Fibroblast of skin of abdomen (primary cell): ENCODE results near the gene SLC66A2.
"Not testable (repeated sequence)": the region's sequence is repeated elsewhere in the genome, so short reads cannot be mapped to it uniquely, and the experiment has no call there.

Source experiments
- DNase-seq: peaks from one replicate; pipeline ENCODE4 v3.0.0-alpha.2; 2013

SLC66A2 gene

DNA sequence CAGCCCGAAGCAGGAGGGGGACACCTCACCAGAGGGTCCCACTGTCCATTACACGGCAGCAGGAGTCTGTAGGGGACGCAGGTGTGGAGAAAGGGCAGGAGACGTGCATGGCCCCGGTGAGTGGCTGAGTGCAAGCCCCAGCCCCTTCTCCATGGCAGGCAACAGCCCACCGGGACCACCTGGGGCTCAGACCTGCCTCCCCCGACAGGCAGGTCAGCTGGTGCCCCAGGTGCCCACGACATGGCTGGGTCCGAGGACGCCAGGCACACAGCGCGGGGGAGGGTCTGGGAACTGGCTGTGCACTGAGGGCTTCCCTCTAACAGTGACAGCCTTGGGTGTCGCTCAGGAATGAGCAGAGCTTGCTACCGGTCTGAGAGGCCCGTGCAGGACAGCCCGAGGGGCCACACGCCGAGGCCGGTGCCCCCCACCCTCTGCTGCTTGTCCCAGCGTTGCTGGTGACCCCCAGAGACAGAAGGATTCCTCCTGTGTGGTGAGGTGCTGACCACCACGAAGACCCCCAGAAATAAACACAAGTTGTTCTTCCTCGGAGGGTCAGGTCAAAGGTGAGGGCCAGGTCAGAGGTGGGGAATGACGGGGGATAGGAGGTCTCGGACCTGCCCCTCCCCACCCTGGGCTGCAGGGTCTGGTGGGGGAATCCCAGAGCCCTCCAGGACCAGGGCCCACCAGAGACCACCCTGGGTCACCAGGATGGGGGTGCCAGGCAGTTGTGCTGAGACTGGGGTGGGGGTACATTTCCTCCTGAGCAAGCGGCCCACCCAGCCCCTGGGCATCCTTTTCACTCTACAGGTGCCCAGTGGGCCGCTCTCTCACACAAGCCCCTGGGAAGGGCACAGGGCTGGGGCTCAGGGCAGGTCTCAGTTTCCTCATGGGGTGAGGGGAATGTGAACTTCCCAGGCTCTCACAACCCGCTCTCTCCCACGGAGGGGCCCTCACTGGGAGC lies 50.6 kb downstream of the SLC66A2 start:
- DNase-seq = no peak

DNA sequence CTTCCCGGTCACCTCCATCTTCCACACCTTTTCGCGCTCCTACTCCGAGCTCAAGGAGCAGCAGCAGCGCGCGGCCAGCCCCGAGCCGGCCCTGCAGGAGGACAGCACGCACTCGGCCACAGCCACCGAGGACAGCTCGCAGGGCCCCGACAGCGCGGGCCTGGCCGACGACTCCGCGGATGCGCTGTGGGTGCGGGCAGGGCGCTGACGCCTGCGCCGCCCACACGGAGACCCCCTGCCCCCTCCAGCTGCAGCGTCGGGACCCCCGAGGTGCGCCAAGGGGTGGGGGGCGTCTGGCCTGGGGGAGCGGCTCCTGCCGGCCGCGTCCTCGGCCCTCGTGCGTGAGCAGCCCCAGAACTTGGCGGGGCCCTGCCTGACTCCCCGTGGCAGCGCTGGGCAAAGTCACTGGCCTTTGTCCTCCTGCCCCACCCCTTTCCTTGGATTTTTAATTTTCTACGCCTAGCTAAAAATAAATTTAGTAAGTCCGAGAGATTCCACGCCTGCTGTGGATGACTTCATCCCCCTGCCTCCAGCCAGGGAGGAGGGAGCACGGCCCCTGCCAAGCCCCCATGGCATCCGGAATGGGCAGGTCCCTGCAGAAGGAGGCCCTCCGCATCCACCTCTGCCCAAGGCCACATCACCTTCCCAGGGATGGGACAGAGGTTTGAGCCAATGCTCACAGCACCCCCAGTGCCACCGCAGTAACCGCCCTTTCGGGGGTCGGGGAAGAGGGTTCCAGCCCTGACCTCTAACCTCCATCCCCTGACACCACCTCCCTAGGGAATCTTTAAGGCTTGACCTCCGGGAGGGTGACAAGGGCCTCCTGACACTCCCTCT lies 51.6 kb downstream of the SLC66A2 start:
- DNase-seq = no peak

- no peak for DNase-seq
Measured at GRCh38 chr18:79898952-79899608, 52.4 kb downstream of the SLC66A2 start.

DNA sequence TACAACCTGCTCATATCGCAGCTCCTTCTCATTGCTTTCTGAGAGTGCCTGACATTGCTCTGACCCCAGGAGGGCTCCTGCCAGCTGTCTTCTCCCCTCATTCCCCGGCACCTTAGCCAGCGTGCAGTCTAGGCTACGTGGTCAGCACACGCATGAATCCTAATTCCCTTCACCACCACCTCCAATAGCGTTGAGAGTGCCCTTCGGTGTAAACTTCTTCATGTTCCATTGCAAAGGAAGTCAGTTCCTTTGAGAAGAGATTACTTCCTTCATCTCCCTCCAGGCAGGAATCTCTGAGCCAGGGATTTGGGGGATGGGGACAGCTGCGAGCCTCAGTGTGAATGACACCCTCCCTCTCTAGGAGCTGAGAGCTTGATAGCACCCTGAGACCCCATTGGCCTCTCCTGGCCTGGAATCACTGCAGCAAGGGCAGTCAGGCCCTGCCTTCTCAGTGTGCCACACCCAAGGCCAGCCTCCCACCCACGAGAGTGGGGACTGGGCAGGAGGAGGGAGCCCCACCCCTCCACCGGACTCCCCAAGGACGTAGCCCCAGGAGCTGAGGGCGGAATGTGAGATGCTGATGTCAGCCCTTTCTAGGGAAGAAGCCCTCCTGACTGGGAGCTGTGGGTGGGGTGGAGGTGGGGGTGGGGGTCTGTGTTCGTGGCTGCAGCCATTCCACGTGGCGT lies 53.4 kb downstream of the SLC66A2 start:
- no peak for DNase-seq

GRCh38 chr18:79896738-79897137 lies 54.7 kb downstream of the SLC66A2 start:
- no peak for DNase-seq

DNA sequence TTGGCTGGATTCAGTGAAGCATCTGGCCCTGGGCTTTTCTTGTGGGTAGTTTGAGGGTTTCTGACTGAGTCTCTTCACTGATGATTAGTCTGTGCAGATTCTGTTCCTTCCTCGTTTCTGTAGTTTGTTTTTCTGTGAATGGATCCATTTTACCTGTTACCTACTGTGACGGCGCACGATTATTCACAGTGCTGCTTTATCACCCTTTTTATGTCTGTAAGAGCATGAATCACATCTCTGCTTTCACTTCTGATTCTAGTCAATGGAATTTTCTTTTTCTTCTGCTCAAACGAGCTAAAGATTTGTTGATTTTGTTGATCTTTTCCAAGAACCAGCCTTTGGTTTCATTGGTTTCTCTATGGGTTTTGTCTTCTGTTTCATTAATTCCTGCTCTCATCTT lies 60.8 kb downstream of the SLC66A2 start:
- no peak for DNase-seq

DNA sequence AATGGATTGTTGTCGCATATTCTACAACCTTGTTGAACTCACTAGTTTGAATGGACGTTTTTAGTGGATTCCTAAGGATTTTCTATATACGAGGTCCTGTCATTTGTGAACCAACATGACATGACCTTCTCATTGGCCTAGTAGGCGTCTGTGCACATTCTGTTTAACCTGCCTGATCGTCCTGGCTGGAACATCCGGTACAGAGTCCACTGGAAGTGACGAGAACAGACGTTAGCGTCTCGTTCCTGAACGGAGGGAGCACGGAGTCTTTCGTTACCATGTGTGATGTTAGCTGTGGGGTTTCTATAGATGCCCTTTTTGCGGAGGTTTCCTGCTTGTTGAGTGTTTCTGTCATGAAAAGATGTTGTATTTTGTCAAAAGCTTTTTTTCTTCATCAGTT lies 61.9 kb downstream of the SLC66A2 start:
- DNase-seq = no peak

GRCh38 chr18:79888016-79888415 lies 63.4 kb downstream of the SLC66A2 start:
- no peak for DNase-seq

GRCh38 chr18:79887181-79888000 lies 64.1 kb downstream of the SLC66A2 start:
- DNase-seq = no peak

DNA sequence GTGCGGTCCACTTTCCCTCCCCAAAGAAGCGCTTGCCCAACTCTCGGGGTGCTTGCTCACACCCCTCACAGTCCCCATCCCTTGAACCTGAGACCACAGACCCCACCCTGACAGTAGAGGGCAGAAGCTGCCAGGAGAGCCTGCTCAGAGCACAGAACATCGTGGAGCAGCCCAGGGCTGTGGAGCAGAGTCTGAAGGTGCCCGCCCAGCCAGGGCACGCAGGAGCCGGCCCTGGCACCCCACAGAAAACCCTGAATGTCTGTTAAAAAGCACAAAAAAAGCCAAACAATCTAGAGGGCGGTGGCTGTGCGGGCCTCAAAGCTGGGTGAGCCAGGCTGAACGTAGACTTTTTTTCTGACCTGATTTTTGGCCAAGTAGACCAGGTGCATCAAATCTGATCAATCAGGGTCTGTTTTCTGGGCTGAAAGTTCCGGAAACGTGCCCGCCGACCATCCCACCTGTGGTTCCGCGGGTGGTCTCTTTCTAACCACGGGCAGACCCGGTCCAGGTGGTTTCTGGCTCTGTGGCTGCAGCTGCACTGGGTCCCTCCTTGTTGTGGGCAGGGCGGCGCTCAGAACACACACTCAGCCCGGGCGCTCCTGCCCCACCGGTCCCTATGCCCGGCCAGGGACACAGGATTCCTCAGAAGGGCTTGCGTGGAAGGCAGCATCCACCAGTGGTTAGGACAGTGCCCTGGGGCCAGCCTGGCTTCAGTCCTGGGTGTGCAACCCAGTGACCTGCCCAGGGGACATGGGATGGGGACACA lies 66.3 kb downstream of the SLC66A2 start:
- DNase-seq = no peak

GRCh38 chr18:79884294-79884962 lies 67.0 kb downstream of the SLC66A2 start:
- no peak for DNase-seq

DNA sequence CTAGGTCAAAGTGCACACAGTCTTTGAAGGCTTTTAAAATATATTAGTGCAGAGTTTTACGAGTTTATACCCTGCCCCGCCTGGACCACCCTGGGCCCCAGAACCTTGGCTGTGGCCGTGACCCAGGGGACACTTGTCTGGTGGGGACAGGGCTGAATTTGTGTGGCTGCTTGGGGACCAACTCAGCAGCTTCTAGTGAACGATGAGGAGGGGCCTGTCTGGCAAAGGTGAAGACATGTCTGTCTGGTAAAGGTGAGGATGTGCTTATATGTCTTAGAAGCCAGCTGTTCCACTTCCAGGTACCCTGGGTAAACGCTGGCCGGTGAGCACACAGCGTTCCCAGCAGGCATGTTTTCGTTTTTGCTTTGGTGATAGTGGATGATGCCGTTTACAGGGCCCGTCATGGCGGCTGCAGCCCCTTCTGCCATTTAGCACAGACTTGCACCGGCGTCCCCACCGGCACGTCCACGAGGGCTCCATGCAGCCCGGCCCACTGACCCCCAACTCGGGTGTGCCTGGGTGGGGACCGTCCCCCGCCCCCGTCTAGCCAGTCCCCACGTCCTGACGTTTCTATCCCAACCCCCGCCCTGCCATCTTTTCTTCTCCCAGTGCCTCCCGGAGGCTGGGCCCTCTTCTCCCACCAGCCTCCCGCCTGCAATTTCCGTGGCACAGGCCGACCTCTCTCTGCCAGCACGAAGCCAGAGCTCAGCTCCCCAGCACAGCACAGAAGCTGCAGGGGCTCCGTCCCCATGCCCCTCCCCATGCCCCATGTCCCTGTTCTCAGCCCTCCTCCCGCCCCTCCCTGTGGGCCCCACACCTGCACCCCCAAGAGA lies 67.8 kb downstream of the SLC66A2 start:
- no peak for DNase-seq

- DNase-seq = no peak
Measured at GRCh38 chr18:79882522-79883241, 68.8 kb downstream of the SLC66A2 start.

GRCh38 chr18:79881695-79882094 lies 69.8 kb downstream of the SLC66A2 start:
- DNase-seq = no peak

- DNase-seq = no peak
Measured at GRCh38 chr18:79879566-79879965, 71.9 kb downstream of the SLC66A2 start.

DNA sequence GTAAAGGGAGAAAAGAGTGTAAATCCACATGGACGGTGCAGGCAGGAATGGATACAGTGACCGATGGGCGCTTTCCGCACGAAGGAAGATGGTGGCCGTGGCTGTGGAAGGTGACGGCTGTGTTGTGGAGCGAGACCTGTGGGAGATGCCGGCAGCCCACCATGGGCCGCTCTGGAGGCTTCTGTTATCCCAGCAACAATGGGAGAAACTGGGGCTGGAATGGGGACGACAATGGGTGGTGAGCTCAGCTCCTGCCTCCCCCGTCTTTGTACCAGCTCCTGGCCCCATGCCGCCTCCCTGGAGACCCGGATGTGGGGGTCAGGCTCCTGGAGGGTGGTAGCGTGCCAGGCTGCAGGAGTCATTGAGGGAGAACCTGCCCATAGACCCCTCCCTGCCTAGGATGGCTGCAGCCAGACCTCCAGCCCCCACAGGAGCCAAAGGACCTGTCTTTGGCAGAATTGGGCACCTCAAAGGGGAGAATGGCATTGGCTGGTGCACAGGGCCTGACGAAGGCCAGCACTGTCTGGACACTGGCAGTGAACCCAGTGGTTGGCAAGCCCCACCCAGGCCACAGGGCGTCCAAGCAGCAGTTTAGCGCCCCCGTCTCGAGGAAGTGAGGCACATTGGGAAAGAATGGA lies 72.6 kb downstream of the SLC66A2 start:
- DNase-seq = no peak

DNA sequence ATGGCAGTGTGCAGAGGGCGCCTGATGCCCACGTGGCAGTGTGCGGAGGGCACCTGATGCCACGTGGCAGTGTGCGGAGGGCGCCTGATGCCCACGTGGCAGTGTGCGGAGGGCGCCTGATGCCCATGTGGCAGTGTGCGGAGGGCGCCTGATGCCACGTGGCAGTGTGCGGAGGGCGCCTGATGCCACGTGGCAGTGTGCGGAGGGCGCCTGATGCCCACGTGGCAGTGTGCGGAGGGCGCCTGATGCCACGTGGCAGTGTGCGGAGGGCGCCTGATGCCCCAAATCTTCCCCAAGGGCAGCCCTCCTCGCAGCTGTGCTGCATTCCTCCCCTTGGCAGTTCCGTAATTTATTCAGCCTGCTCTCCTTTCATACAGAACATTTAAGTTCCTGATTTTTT lies 73.2 kb downstream of the SLC66A2 start:
- not testable (repeated sequence) for DNase-seq
